ENCODE data around the gene TXNDC12.

The TXNDC12 gene

GRCh38 chr1:52056937-52057231, 1.9 kb upstream of the TXNDC12 start:
- H3K79me2 ChIP-seq = peaks cover 15% of the 10 kb centered on the region
- H3K27me3 ChIP-seq (ENCODE audit: control insufficient read depth, insufficient read depth, low read length) = no peaks in the 10 kb centered on the region
- H3K27ac ChIP-seq = peak overlapping the region; percentile 86
- no peaks in the 10 kb centered on the region for H3K36me3 ChIP-seq (ENCODE audit: control insufficient read depth, insufficient read depth, low read length)
- no peak for TF ChIP-seq CTCF (IDR thresholded peaks at IDR 0.05)
- H3K4me1 ChIP-seq = peaks cover 3% of the 10 kb centered on the region
- H3K4me2 ChIP-seq (ENCODE audit: low read length) = peak overlapping the region; percentile 85
- no peak overlapping the region for H2AFZ ChIP-seq
- peak overlapping the region; percentile 92 for H3K4me3 ChIP-seq (ENCODE audit: low read depth, low read length)
- H3K9ac ChIP-seq = no peak overlapping the region
- H3K9me3 ChIP-seq (ENCODE audit: control insufficient read depth, low read length) = no peaks in the 10 kb centered on the region

GRCh38 chr1:52056163-52056936, 1.4 kb upstream of the TXNDC12 start, which contains the start of gene BTF3L4:
Gene BTF3L4 (plus strand): TSS chr1:52056295. CDS start chr1:52059848, 3,553 bp downstream.
- peaks cover 15% of the 10 kb centered on the region for H3K79me2 ChIP-seq

GRCh38 chr1:52055866-52056162, 823 bp upstream of the TXNDC12 start:
- Histone ChIP-seq H3K9me3 (ENCODE audit: control insufficient read depth, low read length) (no peaks in the 10 kb centered on the region), H3K36me3 (ENCODE audit: control insufficient read depth, insufficient read depth, low read length) (no peaks in the 10 kb centered on the region), H3K9ac (no peak overlapping the region), H3K27ac (peak overlapping the region; percentile 81), H3K4me2 (ENCODE audit: low read length) (peak overlapping the region; percentile 90), H3K4me1 (peaks cover 3% of the 10 kb centered on the region), H3K4me3 (ENCODE audit: low read depth, low read length) (peak overlapping the region; percentile 92), H3K27me3 (ENCODE audit: control insufficient read depth, insufficient read depth, low read length) (no peaks in the 10 kb centered on the region), H3K79me2 (peaks cover 12% of the 10 kb centered on the region), H2AFZ (peak overlapping the region; percentile 86)
- no peak for TF ChIP-seq CTCF (IDR thresholded peaks at IDR 0.05)

More at GRCh38 chr1:52056163-52056936, 1.4 kb upstream of the TXNDC12 start, which contains the start of gene BTF3L4:
- H3K36me3 ChIP-seq (ENCODE audit: control insufficient read depth, insufficient read depth, low read length) = no peaks in the 10 kb centered on the region
- peak within 1 kb of the TSS; percentile 40 for H3K9ac ChIP-seq
- H3K9me3 ChIP-seq (ENCODE audit: control insufficient read depth, low read length) = no peaks in the 10 kb centered on the region
- no peaks in the 10 kb centered on the region for H3K27me3 ChIP-seq (ENCODE audit: control insufficient read depth, insufficient read depth, low read length)
- TF ChIP-seq CTCF (IDR thresholded peaks at IDR 0.05) = no peak
- H3K4me3 ChIP-seq (ENCODE audit: low read depth, low read length) = peak within 1 kb of the TSS; percentile 92
- peak within 1 kb of the TSS; percentile 86 for H3K27ac ChIP-seq
- peak within 1 kb of the TSS; percentile 86 for H2AFZ ChIP-seq
- H3K4me1 ChIP-seq = peaks cover 3% of the 10 kb centered on the region
- peak within 1 kb of the TSS; percentile 90 for H3K4me2 ChIP-seq (ENCODE audit: low read length)

- H3K36me3 ChIP-seq (ENCODE audit: control insufficient read depth, insufficient read depth, low read length) = no peaks in the 10 kb centered on the region
- H3K4me3 ChIP-seq (ENCODE audit: low read depth, low read length) = peak overlapping the region; percentile 92
- no peak overlapping the region for H3K9ac ChIP-seq
- peak overlapping the region; percentile 81 for H3K27ac ChIP-seq
- peak overlapping the region; percentile 86 for H2AFZ ChIP-seq
- H3K79me2 ChIP-seq = peaks cover 8% of the 10 kb centered on the region
- no peaks in the 10 kb centered on the region for H3K27me3 ChIP-seq (ENCODE audit: control insufficient read depth, insufficient read depth, low read length)
- H3K4me1 ChIP-seq = peaks cover 3% of the 10 kb centered on the region
- H3K9me3 ChIP-seq (ENCODE audit: control insufficient read depth, low read length) = no peaks in the 10 kb centered on the region
- H3K4me2 ChIP-seq (ENCODE audit: low read length) = peak overlapping the region; percentile 90
- TF ChIP-seq CTCF (IDR thresholded peaks at IDR 0.05) = no peak
Measured at GRCh38 chr1:52054496-52055065, 410 bp downstream of the TXNDC12 start.
